ENCODE results near the gene SNRNP25. TPM values are rescaled to one million over a fixed set of nuclear protein-coding genes. Genes with fewer than 3 reads are reported as not detected.
"Not testable (repeated sequence)": the region's sequence is repeated elsewhere in the genome, so short reads cannot be mapped to it uniquely, and the experiment has no call there.

SNRNP25 gene
- polyA plus RNA-seq (2013, experiment 1 of 2), result 34.8 TPM
- polyA plus RNA-seq (2013, experiment 2 of 2), result 34.4 TPM

DNA sequence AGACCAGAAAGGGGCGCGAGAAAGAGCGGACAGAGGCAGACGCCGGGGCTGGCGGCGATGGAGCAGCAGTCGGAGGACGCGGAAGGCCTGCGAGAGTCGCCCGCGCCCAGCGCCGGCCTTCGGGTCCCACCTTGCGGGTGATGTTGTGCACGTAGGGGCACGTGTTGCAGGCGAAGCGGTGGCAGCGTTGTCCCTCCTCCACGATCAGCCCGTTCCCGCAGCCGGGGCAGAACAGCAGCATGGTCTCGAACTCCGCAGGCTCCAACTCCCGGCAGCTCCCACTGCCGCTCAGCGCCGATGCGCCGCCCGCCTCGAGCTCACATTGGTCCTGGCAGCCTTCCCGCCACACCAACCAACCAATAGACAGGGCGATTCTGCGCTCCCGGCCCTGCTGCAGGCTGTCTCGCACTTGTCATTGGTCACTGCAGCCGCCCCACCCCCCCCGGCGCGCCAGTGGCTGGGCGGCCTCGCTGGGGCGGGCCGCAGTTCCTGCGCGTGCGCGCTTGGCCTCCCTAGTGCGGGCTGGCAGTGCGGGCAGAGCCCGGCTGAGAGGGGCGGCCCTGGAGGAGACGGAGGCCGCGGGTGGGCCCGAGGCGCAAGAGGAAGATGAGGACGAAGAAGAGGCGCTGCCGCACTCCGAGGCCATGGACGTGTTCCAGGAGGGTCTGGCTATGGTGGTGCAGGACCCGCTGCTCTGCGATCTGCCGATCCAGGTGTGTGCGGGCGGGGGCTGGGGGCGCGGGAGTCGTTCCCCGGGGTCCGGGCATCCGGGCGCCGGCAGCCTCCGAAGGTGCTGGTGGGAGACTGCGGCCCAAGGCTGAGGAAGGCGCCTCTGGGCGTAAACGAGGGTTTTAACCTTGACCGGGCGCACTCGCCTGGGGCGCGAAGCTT is at the start of gene SNRNP25, which contains the start of gene POLR3K:
Gene SNRNP25 (plus strand): TSS at position 483 of the 891 bp plus-strand sequence. CDS start 189 bp downstream, at position 672.
Gene POLR3K (minus strand): TSS at position 263 of the 891 bp plus-strand sequence. CDS start 22 bp downstream, at position 241.
- H3K36me3 ChIP-seq (ENCODE audit: control insufficient read depth, insufficient read depth, low read length), result peaks cover 61% of the 10 kb centered on the region
- H3K4me3 ChIP-seq (ENCODE audit: extremely low read depth, insufficient read depth, low read length, poor library complexity, severe bottlenecking), result peak within 1 kb of the TSS; percentile 70
- 10 to 11% methylated on average over 65 to 75 of the region's 91 CpGs for WGBS, 2 experiments (ENCODE audit: insufficient coverage in 2 of 2)
- peak within 1 kb of the TSS; percentile 84 for H3K27ac ChIP-seq (ENCODE audit: low read depth, low read length, severe bottlenecking)
- no peaks in the 10 kb centered on the region for H3K4me1 ChIP-seq (ENCODE audit: control insufficient read depth, insufficient read depth, low read length, poor library complexity, severe bottlenecking)
- no peaks in the 10 kb centered on the region for H3K9me3 ChIP-seq (ENCODE audit: control insufficient read depth, low read length)

DNA sequence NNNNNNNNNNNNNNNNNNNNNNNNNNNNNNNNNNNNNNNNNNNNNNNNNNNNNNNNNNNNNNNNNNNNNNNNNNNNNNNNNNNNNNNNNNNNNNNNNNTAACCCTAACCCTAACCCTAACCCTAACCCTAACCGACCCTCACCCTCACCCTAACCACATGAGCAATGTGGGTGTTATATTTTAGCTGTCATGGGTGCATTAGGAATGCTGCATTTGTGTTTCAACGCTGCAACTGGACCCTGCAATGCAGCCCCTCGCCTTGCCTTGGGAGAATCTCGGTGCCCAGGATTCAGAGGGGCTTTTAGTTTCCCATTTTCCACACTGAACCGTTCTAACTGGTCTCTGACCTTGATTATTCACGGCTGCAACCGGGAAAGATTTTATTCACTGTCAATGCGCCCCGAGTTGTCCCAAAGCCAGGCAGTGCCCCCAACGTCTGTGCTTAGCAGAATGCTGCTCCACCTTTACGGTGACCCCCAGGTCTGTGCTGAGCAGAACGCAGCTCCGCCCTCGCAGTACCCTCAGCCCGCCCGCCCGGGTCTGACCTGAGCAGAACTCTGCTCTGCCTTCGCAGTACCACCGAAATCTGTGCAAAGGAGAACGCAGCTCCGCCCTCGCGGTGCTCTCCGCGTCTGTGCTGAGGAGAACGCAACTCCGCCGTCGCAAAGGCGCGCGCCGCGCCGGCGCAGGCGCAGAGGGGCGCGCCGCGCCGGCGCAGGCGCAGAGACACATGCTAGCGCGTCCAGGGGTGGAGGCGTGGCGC is 43.5 kb upstream of the SNRNP25 start:
- WGBS, 2 experiments (ENCODE audit: insufficient coverage in 2 of 2), result 77 to 89% methylated on average over 8 to 9 of the region's 48 CpGs
- H3K4me3 ChIP-seq (ENCODE audit: extremely low read depth, insufficient read depth, low read length, poor library complexity, severe bottlenecking), result peak overlapping the region; percentile 14
- no peaks in the 10 kb centered on the region for H3K4me1 ChIP-seq (ENCODE audit: control insufficient read depth, insufficient read depth, low read length, poor library complexity, severe bottlenecking)
- H3K9me3 ChIP-seq (ENCODE audit: control insufficient read depth, low read length), result no peaks in the 10 kb centered on the region
- no peaks in the 10 kb centered on the region for H3K36me3 ChIP-seq (ENCODE audit: control insufficient read depth, insufficient read depth, low read length)
- no peak overlapping the region for H3K27ac ChIP-seq (ENCODE audit: low read depth, low read length, severe bottlenecking)

GRCh38 chr16:10772-11171 is 42.9 kb upstream of the SNRNP25 start:
- no CpG with 5 or more reads among the region's 27 CpGs for WGBS, 2 experiments (ENCODE audit: insufficient coverage in 2 of 2)
- not testable (repeated sequence) for H3K9me3 ChIP-seq (ENCODE audit: control insufficient read depth, low read length); H3K4me1 ChIP-seq (ENCODE audit: control insufficient read depth, insufficient read depth, low read length, poor library complexity, severe bottlenecking); H3K27ac ChIP-seq (ENCODE audit: low read depth, low read length, severe bottlenecking); H3K36me3 ChIP-seq (ENCODE audit: control insufficient read depth, insufficient read depth, low read length); H3K4me3 ChIP-seq (ENCODE audit: extremely low read depth, insufficient read depth, low read length, poor library complexity, severe bottlenecking)

DNA sequence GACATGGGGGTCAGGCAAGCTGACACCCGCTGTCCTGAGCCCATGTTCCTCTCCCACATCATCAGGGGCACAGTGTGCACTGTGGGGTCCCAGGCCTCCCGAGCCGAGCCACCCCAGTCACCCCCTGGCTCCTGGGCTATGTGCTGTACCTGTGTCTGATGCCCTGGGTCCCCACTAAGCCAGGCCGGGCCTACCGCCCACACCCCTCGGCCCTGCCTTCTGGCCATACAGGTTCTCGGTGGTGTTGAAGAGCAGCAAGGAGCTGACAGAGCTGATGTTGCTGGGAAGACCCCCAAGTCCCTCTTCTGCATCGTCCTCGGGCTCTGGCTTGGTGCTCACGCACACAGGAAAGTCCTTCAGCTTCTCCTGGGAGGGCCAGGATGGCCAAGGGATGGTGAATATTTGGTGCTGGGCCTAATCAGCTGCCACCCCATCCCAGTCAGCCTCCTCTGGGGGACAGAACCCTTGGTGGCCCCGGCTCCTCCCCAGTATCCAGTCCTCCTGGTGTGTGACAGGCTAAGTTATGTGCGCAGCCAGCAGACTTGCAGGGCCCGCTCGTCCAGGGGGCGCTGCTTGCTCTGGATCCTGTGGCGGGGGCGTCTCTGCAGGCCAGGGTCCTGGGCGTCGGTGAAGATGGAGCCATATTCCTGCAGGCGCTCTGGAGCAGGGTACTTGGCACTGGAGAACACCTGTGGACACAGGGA is 36.4 kb upstream of the SNRNP25 start:
- not testable (repeated sequence) for H3K4me1 ChIP-seq (ENCODE audit: control insufficient read depth, insufficient read depth, low read length, poor library complexity, severe bottlenecking); H3K36me3 ChIP-seq (ENCODE audit: control insufficient read depth, insufficient read depth, low read length); H3K9me3 ChIP-seq (ENCODE audit: control insufficient read depth, low read length); H3K27ac ChIP-seq (ENCODE audit: low read depth, low read length, severe bottlenecking); H3K4me3 ChIP-seq (ENCODE audit: extremely low read depth, insufficient read depth, low read length, poor library complexity, severe bottlenecking)
- no CpG with 5 or more reads among the region's 20 CpGs for WGBS, 2 experiments (ENCODE audit: insufficient coverage in 2 of 2)

GRCh38 chr16:20886-21285 is 32.7 kb upstream of the SNRNP25 start:
- 87 to 97% methylated on average over 5 to 10 of the region's 12 CpGs for WGBS, 2 experiments (ENCODE audit: insufficient coverage in 2 of 2)
- not testable (repeated sequence) for H3K27ac ChIP-seq (ENCODE audit: low read depth, low read length, severe bottlenecking); H3K9me3 ChIP-seq (ENCODE audit: control insufficient read depth, low read length); H3K4me1 ChIP-seq (ENCODE audit: control insufficient read depth, insufficient read depth, low read length, poor library complexity, severe bottlenecking); H3K4me3 ChIP-seq (ENCODE audit: extremely low read depth, insufficient read depth, low read length, poor library complexity, severe bottlenecking); H3K36me3 ChIP-seq (ENCODE audit: control insufficient read depth, insufficient read depth, low read length)

DNA sequence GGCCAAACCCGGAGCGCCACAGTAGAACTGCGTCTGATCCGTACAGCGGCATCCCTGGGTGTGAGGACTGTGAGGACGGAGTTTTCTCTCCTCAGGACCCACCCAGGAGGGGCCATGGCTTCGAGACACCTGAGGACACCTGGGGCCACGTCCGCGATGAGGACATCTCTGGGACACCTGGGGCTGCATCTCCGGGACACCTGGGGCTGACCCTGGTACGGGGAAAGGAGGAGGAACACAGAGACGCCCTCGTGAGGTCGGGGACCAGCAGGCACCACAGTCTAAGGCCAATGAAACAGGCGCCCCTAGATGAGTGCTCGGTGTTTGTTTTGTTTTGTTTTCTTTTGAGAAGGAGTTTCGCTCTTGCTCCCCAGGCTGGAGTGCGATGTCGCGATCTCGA is 29.5 kb upstream of the SNRNP25 start:
- not testable (repeated sequence) for H3K9me3 ChIP-seq (ENCODE audit: control insufficient read depth, low read length); H3K36me3 ChIP-seq (ENCODE audit: control insufficient read depth, insufficient read depth, low read length); H3K4me1 ChIP-seq (ENCODE audit: control insufficient read depth, insufficient read depth, low read length, poor library complexity, severe bottlenecking); H3K4me3 ChIP-seq (ENCODE audit: extremely low read depth, insufficient read depth, low read length, poor library complexity, severe bottlenecking); H3K27ac ChIP-seq (ENCODE audit: low read depth, low read length, severe bottlenecking)
- WGBS, 2 experiments (ENCODE audit: insufficient coverage in 2 of 2), result no CpG with 5 or more reads among the region's 22 CpGs

DNA sequence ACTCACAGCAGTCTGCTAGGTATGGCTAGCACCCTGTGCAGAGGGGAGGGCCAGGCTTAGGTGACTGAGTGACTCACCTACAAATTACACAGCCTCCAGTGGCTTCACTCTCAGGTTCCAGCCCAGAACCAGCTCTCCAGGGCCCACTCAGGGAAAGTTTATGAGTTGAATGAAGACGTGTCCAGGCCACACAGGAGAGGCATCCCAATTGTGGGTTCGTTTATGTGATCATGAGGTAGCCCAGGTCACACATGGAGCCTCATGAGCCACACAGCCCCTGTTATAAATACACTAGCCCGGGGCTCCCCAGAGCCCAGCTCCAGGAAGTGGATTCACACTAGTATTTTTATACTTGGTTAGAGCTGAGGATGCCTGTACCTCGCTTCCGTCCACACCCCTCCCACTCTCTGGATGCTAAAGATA is 27.7 kb upstream of the SNRNP25 start:
- H3K4me1 ChIP-seq (ENCODE audit: control insufficient read depth, insufficient read depth, low read length, poor library complexity, severe bottlenecking); H3K9me3 ChIP-seq (ENCODE audit: control insufficient read depth, low read length); H3K4me3 ChIP-seq (ENCODE audit: extremely low read depth, insufficient read depth, low read length, poor library complexity, severe bottlenecking); H3K27ac ChIP-seq (ENCODE audit: low read depth, low read length, severe bottlenecking); H3K36me3 ChIP-seq (ENCODE audit: control insufficient read depth, insufficient read depth, low read length): not testable (repeated sequence)
- no CpG with 5 or more reads among the region's 5 CpGs for WGBS, 2 experiments (ENCODE audit: insufficient coverage in 2 of 2)

GRCh38 chr16:30627-31026 is 23.0 kb upstream of the SNRNP25 start:
- WGBS, 2 experiments (ENCODE audit: insufficient coverage in 2 of 2), result no CpG with 5 or more reads among the region's 7 CpGs
- not testable (repeated sequence) for H3K36me3 ChIP-seq (ENCODE audit: control insufficient read depth, insufficient read depth, low read length)

GRCh38 chr16:33154-33876 is 20.3 kb upstream of the SNRNP25 start:
- not testable (repeated sequence) for H3K36me3 ChIP-seq (ENCODE audit: control insufficient read depth, insufficient read depth, low read length); H3K27ac ChIP-seq (ENCODE audit: low read depth, low read length, severe bottlenecking); H3K4me1 ChIP-seq (ENCODE audit: control insufficient read depth, insufficient read depth, low read length, poor library complexity, severe bottlenecking); H3K4me3 ChIP-seq (ENCODE audit: extremely low read depth, insufficient read depth, low read length, poor library complexity, severe bottlenecking); H3K9me3 ChIP-seq (ENCODE audit: control insufficient read depth, low read length)
- 90 to 95% methylated on average over 2 of the region's 8 CpGs for WGBS, 2 experiments (ENCODE audit: insufficient coverage in 2 of 2)

More at GRCh38 chr16:30627-31026, 23.0 kb upstream of the SNRNP25 start:
- H3K27ac ChIP-seq (ENCODE audit: low read depth, low read length, severe bottlenecking); H3K4me1 ChIP-seq (ENCODE audit: control insufficient read depth, insufficient read depth, low read length, poor library complexity, severe bottlenecking); H3K4me3 ChIP-seq (ENCODE audit: extremely low read depth, insufficient read depth, low read length, poor library complexity, severe bottlenecking); H3K9me3 ChIP-seq (ENCODE audit: control insufficient read depth, low read length): not testable (repeated sequence)
